H1 (cell line): ENCODE results near the gene RBBP5. TPM values are rescaled to one million over a fixed set of nuclear protein-coding genes. Genes with fewer than 3 reads are reported as not detected.
A peak's percentile ranks its signal among the peaks of the same experiment; 100 is the strongest.

ENCODE experiments used
- CTCF ChIA-PET: fragments of 300-600 bp; sonication (Branson Sonifier 250); formaldehyde crosslinking; loops from one replicate; lab custom pipeline; 2021; ENCODE audit not compliant: partially characterized antibody; lab: Charles Lee
- POLR2A ChIA-PET: fragments of 300-600 bp; sonication (Branson Sonifier 250); formaldehyde crosslinking; loops from one replicate; lab custom pipeline; 2021; ENCODE audit warnings: inconsistent platforms; ENCODE audit not compliant: partially characterized antibody; lab: Charles Lee
- DNase-seq, 2 experiments: peaks; one replicate each; pipeline versions ENCODE4 v3.0.0 to v3.0.0-alpha.2; 2010 to 2022; ENCODE audit warnings: low spot score in 2 of 2, low read depth in 1 of 2, mixed read lengths in 1 of 2
- FAIRE-seq: peaks from 2 replicates; lab custom pipeline; 2011; peaks lifted over from hg19 to GRCh38; lab: Jason Lieb, UNC
- H2AFZ ChIP-seq: 2 replicates; pipeline ENCODE4 v1.8.1; 2012; ENCODE audit warnings: low read length, inconsistent platforms
- H2AK5ac ChIP-seq: 2 replicates; pipeline ENCODE4 v1.6.1; 2013; ENCODE audit warnings: low read depth, low read length
- H2BK120ac ChIP-seq: replicated peaks from 2 replicates; pipeline ENCODE3; 2013; ENCODE audit warnings: low read depth, low read length, inconsistent platforms
- H2BK12ac ChIP-seq: 2 replicates; pipeline ENCODE4 v1.6.1; 2013; ENCODE audit warnings: low read depth, low read length
- H2BK15ac ChIP-seq: 2 replicates; pipeline ENCODE4 v1.6.1; 2013; ENCODE audit warnings: low read length
- H2BK20ac ChIP-seq: 2 replicates; pipeline ENCODE4 v1.6.1; 2013; ENCODE audit warnings: low read length
- H2BK5ac ChIP-seq: 2 replicates; pipeline ENCODE4 v1.6.1; 2013; ENCODE audit warnings: low read depth, low read length
- H3K14ac ChIP-seq: 2 replicates; pipeline ENCODE4 v1.6.1; 2013; ENCODE audit warnings: inconsistent platforms; ENCODE audit not compliant: insufficient read length
- H3K18ac ChIP-seq: 2 replicates; pipeline ENCODE4 v1.6.1; 2013; ENCODE audit warnings: low read length; ENCODE audit errors: extremely low read depth
- H3K23ac ChIP-seq: 2 replicates; pipeline ENCODE4 v1.6.1; 2013; ENCODE audit warnings: inconsistent platforms; ENCODE audit not compliant: insufficient read length
- H3K23me2 ChIP-seq: 2 replicates; pipeline ENCODE4 v1.6.1; 2013; ENCODE audit warnings: low read depth, low read length
- H3K27ac ChIP-seq: 2 replicates; pipeline ENCODE4 v1.6.1; 2011; ENCODE audit warnings: low read depth, low read length, inconsistent platforms
- H3K27me3 ChIP-seq, 4 experiments: replicated peaks in 1 of 4; 1 replicate in 1 of 4; 2 replicates in 3 of 4; pipeline versions ENCODE4 v1.6.1 to v1.8.1; 2011 to 2013; ENCODE audit warnings: low read length in 3 of 4, mild to moderate bottlenecking in 3 of 4, inconsistent platforms in 2 of 4, mixed read lengths in 2 of 4, moderate library complexity in 1 of 4; ENCODE audit not compliant: control insufficient read depth in 3 of 4, insufficient read depth in 3 of 4; ENCODE audit errors: extremely low read depth in 1 of 4
- H3K36me3 ChIP-seq, 4 experiments: 2 replicates each; pipeline versions ENCODE4 v1.6.1 to v1.8.1; 2011 to 2013; ENCODE audit warnings: mild to moderate bottlenecking in 4 of 4, low read length in 3 of 4, moderate library complexity in 2 of 4, control low read depth in 1 of 4, inconsistent platforms in 1 of 4; ENCODE audit not compliant: insufficient read depth in 4 of 4, control insufficient read depth in 2 of 4
- H3K4ac ChIP-seq: replicated peaks from 2 replicates; pipeline ENCODE3; 2013; ENCODE audit warnings: low read length, low read depth, mixed read lengths, inconsistent platforms; ENCODE audit not compliant: insufficient read length
- H3K4me1 ChIP-seq, 4 experiments: replicated peaks in 1 of 4; 1 replicate in 1 of 4; 2 replicates in 3 of 4; pipeline versions ENCODE4 v1.6.1 to v1.8.1; 2011 to 2013; ENCODE audit warnings: low read length in 3 of 4, inconsistent platforms in 2 of 4, mixed read lengths in 1 of 4; ENCODE audit not compliant: insufficient read depth in 4 of 4, control insufficient read depth in 3 of 4
- H3K4me2 ChIP-seq, 2 experiments: 2 replicates each; pipeline versions ENCODE4 v1.6.1 to v1.8.1; 2011 to 2013; ENCODE audit warnings: low read depth in 2 of 2, low read length in 2 of 2, control low read depth in 1 of 2, inconsistent platforms in 1 of 2, mild to moderate bottlenecking in 1 of 2; ENCODE audit not compliant: insufficient read depth in 1 of 2
- H3K4me3 ChIP-seq, 4 experiments: fragments of 200-600, 300-600 bp in 1 of 4; sonication (generic), shearing (Covaris generic), sonication (Bioruptor Twin) in 1 of 4; 2 replicates each; pipeline versions ENCODE4 v1.5.1 to v1.8.1; 2011 to 2016; ENCODE audit warnings: low read length in 4 of 4, low read depth in 3 of 4, control low read depth in 2 of 4, inconsistent platforms in 2 of 4, mild to moderate bottlenecking in 2 of 4, mixed read lengths in 1 of 4, moderate library complexity in 1 of 4; ENCODE audit not compliant: insufficient read depth in 2 of 4; ENCODE audit errors: extremely low read depth in 1 of 4
- H3K56ac ChIP-seq: replicated peaks from 2 replicates; pipeline ENCODE3; 2013; ENCODE audit warnings: low read depth, mild to moderate bottlenecking, mixed read lengths, low read length, inconsistent platforms; ENCODE audit not compliant: insufficient read length
- H3K79me1 ChIP-seq: 2 replicates; pipeline ENCODE4 v1.6.1; 2013; ENCODE audit warnings: low read depth, low read length, control low read depth
- H3K79me2 ChIP-seq, 2 experiments: 2 replicates each; pipeline versions ENCODE4 v1.6.1 to v1.8.1; 2012 to 2013; ENCODE audit warnings: low read length in 2 of 2, mild to moderate bottlenecking in 2 of 2, inconsistent platforms in 1 of 2; ENCODE audit not compliant: insufficient read depth in 2 of 2, control insufficient read depth in 1 of 2
- H3K9ac ChIP-seq, 4 experiments: replicated peaks in 1 of 4; 1 replicate in 1 of 4; 2 replicates in 3 of 4; pipeline versions ENCODE4 v1.6.1 to v1.8.1; 2011 to 2013; ENCODE audit warnings: low read depth in 3 of 4, low read length in 3 of 4, control low read depth in 2 of 4, mild to moderate bottlenecking in 2 of 4, moderate library complexity in 2 of 4, inconsistent platforms in 1 of 4; ENCODE audit errors: extremely low read depth in 1 of 4
- H3K9me3 ChIP-seq, 2 experiments: 2 replicates each; pipeline versions ENCODE4 v1.6.1 to v1.8.1; 2012 to 2013; ENCODE audit warnings: mild to moderate bottlenecking in 2 of 2, moderate library complexity in 2 of 2, control low read depth in 1 of 2, inconsistent platforms in 1 of 2, low read depth in 1 of 2, low read length in 1 of 2, mixed read lengths in 1 of 2; ENCODE audit not compliant: insufficient read depth in 2 of 2
- H4K20me1 ChIP-seq, 2 experiments: replicated peaks in 1 of 2; 2 replicates each; pipeline versions ENCODE3 to v1.8.1; 2011 to 2013; ENCODE audit warnings: inconsistent platforms in 2 of 2, low read length in 2 of 2, mild to moderate bottlenecking in 1 of 2; ENCODE audit not compliant: insufficient read depth in 2 of 2, control insufficient read depth in 1 of 2
- H4K5ac ChIP-seq: 2 replicates; pipeline ENCODE4 v1.6.1; 2013; ENCODE audit warnings: low read length, low read depth, mixed read lengths, inconsistent platforms; ENCODE audit not compliant: insufficient read length
- H4K8ac ChIP-seq: 2 replicates; pipeline ENCODE4 v1.8.0; 2013; ENCODE audit warnings: mild to moderate bottlenecking, moderate library complexity, low read length, inconsistent platforms; ENCODE audit not compliant: insufficient read depth; ENCODE audit errors: extremely low read depth
- H4K91ac ChIP-seq: replicated peaks from 2 replicates; pipeline ENCODE3; 2013; ENCODE audit warnings: low read length, mixed read lengths, inconsistent platforms; ENCODE audit not compliant: insufficient read length
- CHD2 ChIP-seq: IDR thresholded peaks from 2 replicates; pipeline ENCODE4 v1.6.1; 2012; ENCODE audit warnings: low read length, improper control_type of control experiment
- WGBS, 2 experiments: shearing (Covaris generic) in 1 of 2; methylation state at CpG; one replicate each; pipeline versions ENCODE4 v1.1.6 to v1.1.7; 2013 to 2015; ENCODE audit warnings: low lambda C conversion rate in 2 of 2, mixed read lengths in 2 of 2, inconsistent platforms in 1 of 2, low coverage in 1 of 2, missing lambda C conversion rate in 1 of 2; ENCODE audit not compliant: insufficient replicate concordance in 2 of 2, insufficient coverage in 1 of 2, insufficient read length in 1 of 2; ENCODE audit errors: extremely low coverage in 1 of 2, missing lambda C conversion rate in 1 of 2; 5-methylcytosine and 5-hydroxymethylcytosine counted together
- polyA plus RNA-seq, 7 experiments: library from polyadenylated mRNA; depleted of rRNA in 3 of 7; stranded (reverse) in 5 of 7; unstranded in 2 of 7; fragments of >200 nt in 5 of 7; fragments of 200-250 nt in 2 of 7; gene quantifications; 1 replicate in 5 of 7; 2 replicates in 1 of 7; 4 replicates in 1 of 7; pipeline versions ENCODE4 v1.2.1 to v1.2.3, GENCODE V29; 2011 to 2013; ENCODE audit warnings: missing spikeins in 2 of 7, mixed read lengths in 2 of 7
- total RNA-seq: library from RNA; stranded (reverse); fragmentation: NEBNext Ultra II Directional; extraction: Animal tissue kit (Norgen Biotek cat#: 25700); gene quantifications from 2 replicates; pipeline ENCODE4 v1.2.1, GENCODE V29; 2021

The RBBP5 gene
- total and polyA plus RNA-seq, 2 of the 8 experiments (the other 6 are each of a cell fraction or from before 2014, with no cell fraction given): 6.7 to 21.5 TPM

DNA sequence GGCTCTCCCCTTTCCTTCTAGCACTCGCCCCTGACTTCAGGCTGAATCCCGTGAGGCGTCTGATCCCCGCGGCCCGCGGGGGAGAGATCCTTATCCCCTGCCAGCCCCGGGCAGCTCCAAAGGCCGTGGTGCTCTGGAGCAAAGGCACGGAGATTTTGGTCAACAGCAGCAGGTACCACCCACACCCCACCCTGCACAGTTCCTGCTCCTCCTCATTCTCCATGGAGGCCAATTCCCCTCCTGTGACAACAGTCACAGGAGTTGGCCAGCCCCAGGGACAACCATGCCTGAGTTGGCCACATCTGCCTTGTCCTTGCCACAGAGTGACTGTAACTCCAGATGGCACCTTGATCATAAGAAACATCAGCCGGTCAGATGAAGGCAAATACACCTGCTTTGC lies 57.5 kb downstream of the RBBP5 start:
- H3K27ac ChIP-seq: no peak overlapping the region

More for the DNA sequence above, 57.5 kb downstream of the RBBP5 start:
- FAIRE-seq: no peak
- H2BK20ac ChIP-seq: no peak overlapping the region
- H3K79me1 ChIP-seq: no peaks in the 10 kb centered on the region
- H4K20me1 ChIP-seq: peaks cover 0 to 1% of the 10 kb centered on the region in 2 experiments
- no peaks in the 10 kb centered on the region for H3K23me2 ChIP-seq
- no peak for TF ChIP-seq CHD2
- TF ChIP-seq, all 59 proteins: peak for 0
- H3K79me2 ChIP-seq: no peaks in the 10 kb centered on the region
- H3K4me1 ChIP-seq: peaks cover 0 to 4% (median 2%) of the 10 kb centered on the region in 4 experiments; a peak in 4 of 7 replicates
- no peak overlapping the region for H4K91ac ChIP-seq
- H3K23ac ChIP-seq: no peak overlapping the region
- H4K8ac ChIP-seq: peak overlapping the region; percentile 35; the same call in 1 of the 2 replicates
- H3K27me3 ChIP-seq: no peaks in the 10 kb centered on the region
- H3K4me2 ChIP-seq: no peak overlapping the region
- no peaks in the 10 kb centered on the region for H3K36me3 ChIP-seq
- no peak overlapping the region for H2BK15ac ChIP-seq
- ChIA-PET POLR2A (no interaction called here), CTCF (interaction anchor here (0.7 to 38.9 kb wide), 7 partner anchors 14 to 432 kb away, joined by 4 to 1336 read pairs (median 35); no protein-coding TSS in a partner anchor)
- no peak overlapping the region for H3K14ac ChIP-seq
- no peak overlapping the region for H3K4ac ChIP-seq
- DNase-seq: no peak
- H3K18ac ChIP-seq: no peak overlapping the region
- no peak overlapping the region for H2BK5ac ChIP-seq
- no peak overlapping the region for H3K56ac ChIP-seq
- no peak overlapping the region for H2BK120ac ChIP-seq
- H4K5ac ChIP-seq: no peak overlapping the region
- no peaks in the 10 kb centered on the region for H3K9me3 ChIP-seq
- H2BK12ac ChIP-seq: no peak overlapping the region
- WGBS, 2 experiments: 83% methylated on average over 7 of the region's 11 CpGs; no CpG with 5 or more reads in 1 of the 2 experiments
- H2AK5ac ChIP-seq: no peak overlapping the region
- H3K4me3 ChIP-seq: no peak overlapping the region
- no peak overlapping the region for H3K9ac ChIP-seq
- no peak overlapping the region for H2AFZ ChIP-seq
